GM15510 (cell line): ENCODE results near the gene LOXL3.

Experiments
- POLR2A ChIP-seq: IDR thresholded peaks from 3 replicates; pipeline ENCODE4 v1.6.1; 2011; ENCODE audit warnings: borderline replicate concordance; ENCODE audit not compliant: insufficient read length; ENCODE audit errors: extremely low read depth

LOXL3 gene, protein sequence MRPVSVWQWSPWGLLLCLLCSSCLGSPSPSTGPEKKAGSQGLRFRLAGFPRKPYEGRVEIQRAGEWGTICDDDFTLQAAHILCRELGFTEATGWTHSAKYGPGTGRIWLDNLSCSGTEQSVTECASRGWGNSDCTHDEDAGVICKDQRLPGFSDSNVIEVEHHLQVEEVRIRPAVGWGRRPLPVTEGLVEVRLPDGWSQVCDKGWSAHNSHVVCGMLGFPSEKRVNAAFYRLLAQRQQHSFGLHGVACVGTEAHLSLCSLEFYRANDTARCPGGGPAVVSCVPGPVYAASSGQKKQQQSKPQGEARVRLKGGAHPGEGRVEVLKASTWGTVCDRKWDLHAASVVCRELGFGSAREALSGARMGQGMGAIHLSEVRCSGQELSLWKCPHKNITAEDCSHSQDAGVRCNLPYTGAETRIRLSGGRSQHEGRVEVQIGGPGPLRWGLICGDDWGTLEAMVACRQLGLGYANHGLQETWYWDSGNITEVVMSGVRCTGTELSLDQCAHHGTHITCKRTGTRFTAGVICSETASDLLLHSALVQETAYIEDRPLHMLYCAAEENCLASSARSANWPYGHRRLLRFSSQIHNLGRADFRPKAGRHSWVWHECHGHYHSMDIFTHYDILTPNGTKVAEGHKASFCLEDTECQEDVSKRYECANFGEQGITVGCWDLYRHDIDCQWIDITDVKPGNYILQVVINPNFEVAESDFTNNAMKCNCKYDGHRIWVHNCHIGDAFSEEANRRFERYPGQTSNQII

DNA sequence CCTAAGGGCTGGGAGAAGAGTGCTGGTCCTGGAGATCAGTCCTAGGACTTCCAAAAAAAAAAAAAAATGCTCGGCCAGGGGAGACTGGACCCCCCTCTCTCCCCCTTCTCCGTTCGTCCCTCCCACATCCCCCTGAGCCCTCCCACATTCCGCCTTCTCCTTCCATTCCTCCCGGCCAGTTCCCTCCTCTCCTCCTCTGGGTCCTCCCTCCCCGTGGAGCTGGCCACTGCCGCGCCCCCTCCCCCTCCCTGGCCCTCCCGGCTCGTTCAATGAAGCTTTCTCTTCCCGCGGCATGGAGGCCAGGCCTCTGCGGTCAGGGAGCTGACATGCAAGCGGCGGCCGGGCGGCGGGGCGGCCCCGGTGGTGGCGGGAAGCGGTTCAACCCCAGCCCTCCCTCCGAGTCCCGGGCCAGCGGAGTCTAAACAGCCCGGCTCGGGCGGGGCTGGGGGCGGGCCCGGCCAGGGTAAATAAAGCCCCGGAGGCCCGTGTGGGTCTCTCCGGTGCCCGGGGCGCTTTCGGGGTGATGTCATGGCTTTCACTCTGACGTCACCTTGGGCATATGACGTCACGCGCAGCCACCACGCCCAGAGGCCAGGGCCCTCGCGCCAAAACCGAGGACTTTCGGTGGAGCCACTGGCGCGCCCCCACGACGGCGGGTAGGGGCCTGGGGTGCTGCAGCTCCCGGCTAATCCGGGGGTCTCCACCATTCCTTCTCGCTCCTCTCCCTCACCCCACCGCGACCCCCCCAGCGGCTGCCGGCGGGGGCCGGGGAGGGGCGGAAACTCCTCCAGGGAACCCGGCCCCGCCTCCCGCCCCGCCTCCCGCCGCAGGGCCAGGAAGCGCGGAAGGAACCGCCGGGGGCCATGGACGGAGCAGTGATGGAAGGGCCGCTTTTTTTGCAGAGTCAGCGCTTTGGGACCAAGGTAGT lies at the start of gene LOXL3, which contains the start of gene DOK1:
LOXL3 (minus strand) TSS at position 51 of the 928 bp plus-strand sequence. CDS start 1,308 bp downstream, outside the sequence.
DOK1 (plus strand) TSS at position 829 of the 928 bp plus-strand sequence; CDS start at position 864, 35 bp downstream.
- peak; percentile 56 for TF ChIP-seq POLR2A

DNA sequence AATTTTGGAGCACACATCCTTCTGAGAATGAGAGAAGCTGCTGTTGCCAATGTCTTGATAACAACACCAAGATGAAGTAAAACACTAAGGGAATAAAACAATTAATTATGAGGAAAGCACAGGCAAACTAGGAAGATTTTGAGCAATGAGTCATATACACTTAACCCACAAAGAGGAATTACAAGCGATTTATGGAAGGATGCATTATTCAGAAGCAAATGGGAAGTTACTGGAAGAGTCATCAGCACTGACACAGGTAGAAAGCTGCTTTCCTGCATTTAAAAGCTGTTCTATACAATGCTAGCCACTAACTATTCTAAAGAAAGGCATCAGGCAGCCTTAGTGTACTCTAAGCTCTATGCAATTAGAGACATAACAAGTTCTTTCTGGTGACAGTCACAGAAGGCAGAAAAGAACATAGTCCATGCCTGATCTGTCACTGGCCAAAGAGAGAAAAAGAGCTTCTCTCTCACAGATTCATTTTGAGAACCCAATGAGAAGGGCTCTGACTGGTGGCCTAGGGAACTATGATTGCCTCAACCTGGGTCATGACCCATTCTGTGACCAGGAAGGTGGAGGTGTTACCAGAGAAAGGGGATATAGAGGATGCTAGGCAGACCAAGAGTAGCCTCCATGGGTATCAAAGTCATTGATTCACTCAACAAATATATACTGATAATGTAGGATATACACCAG lies 49.0 kb upstream of the LOXL3 start:
- TF ChIP-seq POLR2A: no peak

DNA sequence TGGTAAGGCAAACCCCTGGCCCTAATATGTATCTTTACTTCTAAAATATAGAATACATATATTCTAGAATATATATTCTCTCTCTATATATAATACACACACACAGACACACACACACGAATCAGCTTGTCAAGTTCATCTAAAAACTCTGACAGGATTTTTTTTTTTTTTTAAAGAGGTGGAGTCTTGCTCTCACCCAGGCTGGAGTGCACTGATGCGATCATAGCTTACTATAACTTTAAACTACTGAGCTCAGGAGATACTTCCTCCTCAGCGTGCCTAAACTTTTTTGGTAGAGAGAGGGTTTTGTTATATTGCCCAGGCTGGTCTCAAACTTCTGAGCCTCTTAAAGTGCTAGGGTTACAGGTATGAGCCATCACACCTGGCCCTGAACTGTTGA lies 45.9 kb upstream of the LOXL3 start:
- no peak for TF ChIP-seq POLR2A

DNA sequence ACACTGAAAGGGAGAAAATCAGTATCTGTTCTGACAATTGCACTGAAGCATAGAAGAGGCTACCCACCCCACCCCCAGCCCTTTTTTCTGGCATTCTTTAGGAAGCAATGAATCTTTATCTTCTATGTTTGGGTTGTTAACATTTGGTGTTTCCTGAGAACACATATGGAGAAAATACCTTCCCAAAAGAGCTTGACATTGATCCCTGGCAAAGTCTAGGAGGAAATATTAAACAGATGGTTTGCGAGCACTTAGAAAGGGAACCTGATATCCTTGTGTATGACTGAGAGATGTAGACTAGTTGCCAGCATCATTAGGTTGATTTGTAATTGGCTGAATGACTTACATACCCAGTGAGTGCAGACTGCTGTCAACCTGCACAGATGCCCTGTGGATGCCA lies 43.7 kb upstream of the LOXL3 start:
- no peak for TF ChIP-seq POLR2A

DNA sequence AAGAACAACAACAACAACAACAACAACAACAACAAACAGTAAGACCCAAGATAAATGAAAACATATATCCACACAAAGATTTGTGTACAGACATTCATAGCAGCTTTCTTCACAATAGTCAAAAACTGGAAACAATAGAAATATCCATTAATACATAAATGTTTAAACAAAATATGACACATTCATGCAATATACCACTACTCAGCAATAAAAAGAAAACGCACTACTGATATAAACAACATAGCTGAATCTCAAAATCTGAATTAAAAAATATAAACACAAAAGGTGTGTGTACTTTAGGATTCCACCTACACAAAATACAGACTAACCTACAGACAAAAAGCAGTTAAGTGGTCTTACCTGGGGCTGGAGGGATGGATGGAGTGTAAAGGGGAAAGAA lies 42.8 kb upstream of the LOXL3 start:
- no peak for TF ChIP-seq POLR2A

DNA sequence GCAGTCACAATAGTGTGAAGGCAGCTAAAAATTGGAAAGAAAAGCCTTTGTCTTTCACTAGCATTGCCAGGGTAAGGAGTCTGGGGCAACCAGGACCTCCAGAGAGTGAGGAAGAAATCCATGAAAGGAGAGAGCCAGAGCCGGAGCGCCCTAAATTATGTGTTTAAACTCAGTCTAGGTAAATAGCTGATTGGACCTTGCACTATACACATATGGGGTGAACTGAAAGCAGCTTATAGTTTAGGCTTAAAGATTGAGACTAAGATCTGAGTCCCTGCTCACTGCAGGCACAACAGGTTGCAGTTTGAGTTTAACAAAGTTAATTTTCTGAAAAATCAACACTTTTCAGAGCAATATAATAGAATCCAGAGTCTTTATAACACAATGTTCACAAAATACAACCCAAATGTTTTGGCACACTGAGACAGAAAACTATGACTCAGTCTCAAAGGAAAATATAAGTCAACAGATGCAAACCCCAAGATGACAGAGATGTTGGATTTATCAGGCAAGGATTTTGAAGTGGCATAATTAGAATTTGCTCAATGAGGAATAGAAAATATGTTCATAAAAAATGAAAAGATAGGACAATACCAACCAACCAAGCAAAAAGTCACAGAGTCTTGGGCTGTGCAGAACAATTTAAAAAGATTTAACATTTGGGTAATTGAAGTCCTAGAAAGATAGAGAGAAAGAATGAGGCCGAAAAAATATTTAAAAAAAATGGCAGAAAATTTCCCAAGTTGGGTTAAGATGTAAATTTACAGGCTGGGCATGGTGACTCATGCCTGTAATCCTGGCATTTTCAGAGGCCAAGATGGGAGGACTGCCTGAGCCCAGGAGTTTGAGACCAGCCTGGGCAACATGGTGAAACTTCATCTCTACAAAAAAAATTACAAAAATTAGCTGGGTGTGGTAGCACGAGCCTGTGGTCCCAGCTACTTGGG lies 40.4 kb upstream of the LOXL3 start:
- no peak for TF ChIP-seq POLR2A

DNA sequence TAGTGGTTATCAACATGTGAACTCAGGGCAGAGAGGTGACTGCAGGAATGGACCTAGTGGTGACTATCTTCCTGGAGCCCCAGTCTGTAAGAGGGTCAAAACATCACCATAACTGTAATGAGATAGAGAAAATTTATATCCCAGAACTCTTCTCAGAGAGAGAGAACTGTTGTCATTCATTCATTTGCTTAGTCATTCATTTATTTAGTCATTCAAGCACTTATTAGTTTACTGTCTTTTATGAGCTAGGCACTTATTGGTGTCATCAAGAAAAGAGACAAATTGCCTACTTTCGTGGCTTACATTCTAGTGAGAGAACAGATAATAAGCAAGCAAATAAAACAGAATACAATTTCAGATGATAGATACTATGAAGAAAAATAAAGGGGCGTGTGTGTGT lies 34.9 kb upstream of the LOXL3 start:
- no peak for TF ChIP-seq POLR2A

DNA sequence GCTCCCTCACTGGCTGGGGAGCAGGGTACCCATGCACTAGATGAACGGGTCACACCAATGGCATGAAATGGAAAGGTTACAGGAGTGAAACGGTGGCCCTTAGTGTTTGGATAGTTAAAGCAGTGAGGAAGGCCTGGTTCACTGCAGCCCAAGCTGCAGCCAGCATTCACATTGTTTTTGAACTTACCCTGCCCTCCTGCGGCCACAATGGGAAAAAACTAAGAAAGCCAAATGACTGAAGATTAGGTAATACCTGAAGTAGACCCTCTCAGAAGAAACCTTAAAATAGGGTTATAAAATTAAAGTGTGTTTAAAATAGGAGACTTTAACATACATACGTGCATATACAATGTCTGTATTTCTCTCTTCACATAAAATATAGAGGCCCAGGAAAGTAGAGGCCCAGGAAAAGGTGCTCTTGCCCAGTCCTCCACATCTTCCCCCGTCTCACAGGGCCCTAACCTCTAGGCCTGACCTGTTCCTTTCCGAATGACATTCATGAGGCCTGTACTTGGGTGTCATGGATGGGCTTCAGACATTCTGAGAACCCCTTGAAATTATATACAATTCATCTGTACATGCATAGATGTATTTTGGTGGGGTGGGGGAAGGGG lies 34.0 kb upstream of the LOXL3 start:
- no peak for TF ChIP-seq POLR2A

DNA sequence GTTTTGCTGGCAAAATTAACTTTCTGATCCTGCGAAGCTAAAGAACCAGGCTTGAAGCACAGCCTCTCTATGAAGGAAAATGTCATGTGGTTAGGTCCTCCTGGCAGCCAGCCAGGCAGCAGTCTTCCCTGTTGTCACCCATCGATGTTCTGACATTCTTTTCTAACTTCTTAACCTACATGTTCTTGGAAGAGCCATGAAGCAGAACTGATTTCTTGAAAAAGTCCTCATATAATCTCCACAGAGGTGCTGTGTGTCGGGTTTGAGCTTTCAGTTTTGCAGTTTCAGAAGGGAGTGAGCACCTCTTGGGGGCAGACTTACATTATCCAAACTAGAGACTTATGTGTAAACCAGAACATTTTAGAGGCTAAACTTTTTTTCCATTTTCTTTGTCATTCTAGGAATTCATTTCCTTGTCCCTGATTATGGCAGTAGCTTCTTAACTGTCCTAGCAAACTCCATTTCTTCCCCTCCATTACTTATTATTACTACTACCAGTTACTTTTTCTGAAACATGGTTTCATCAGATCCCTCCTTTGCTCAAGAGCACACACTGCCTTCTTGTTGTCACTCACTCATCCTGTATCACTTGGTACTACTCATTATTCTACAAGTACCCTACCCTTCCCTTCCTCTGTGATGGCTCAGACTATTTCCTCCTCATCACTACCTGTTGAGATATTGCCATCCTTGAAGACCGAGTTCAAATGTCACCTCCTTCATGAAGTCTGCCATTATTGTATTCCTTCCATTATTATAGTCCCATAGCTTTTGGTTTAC lies 31.9 kb upstream of the LOXL3 start:
- no peak for TF ChIP-seq POLR2A

DNA sequence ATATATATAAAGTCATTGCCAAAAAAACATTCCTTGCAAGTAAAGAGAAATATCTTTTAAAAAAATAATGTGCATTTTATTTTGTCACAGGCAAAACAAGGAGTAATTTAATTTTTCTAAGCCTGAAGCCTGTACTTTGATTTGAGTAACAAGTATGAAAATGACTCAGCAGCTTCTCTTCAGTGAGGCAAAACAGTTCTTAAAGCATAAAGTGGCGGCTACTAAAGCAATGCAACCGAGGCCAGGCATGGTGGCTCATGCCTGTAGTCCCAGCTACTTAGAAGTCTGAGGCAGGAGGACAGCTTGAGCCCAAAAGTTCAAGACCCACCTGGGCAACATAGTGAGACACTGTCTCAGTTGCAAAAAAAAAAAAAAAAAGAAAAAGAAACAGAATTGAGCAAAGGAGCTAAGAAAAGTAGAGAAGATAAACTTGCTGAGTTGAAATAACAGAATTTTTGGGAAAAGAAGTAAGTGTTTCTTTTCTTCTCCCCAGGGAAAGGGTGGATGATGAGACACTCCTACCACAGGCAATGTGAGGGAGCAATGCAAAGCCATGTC lies 30.4 kb upstream of the LOXL3 start:
- TF ChIP-seq POLR2A: no peak

DNA sequence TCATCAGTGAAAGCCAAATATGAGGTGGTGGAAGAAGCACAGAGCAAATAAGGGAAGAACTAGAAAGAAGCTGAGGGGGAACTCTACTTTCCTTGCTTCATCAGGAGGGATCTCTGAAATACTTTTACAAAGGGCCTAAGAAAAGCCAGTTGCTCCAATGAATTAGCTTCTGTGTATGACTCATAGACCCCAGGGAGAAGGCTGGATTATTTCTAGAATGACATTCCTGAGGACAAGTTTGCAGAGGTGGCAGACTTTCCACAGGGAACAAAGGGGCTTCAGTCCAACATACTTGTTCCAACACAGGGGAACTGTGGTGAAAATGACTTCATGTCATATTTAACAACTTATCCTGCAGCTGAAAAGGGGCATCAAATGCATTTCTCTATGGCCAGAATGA lies 29.8 kb upstream of the LOXL3 start:
- no peak for TF ChIP-seq POLR2A

DNA sequence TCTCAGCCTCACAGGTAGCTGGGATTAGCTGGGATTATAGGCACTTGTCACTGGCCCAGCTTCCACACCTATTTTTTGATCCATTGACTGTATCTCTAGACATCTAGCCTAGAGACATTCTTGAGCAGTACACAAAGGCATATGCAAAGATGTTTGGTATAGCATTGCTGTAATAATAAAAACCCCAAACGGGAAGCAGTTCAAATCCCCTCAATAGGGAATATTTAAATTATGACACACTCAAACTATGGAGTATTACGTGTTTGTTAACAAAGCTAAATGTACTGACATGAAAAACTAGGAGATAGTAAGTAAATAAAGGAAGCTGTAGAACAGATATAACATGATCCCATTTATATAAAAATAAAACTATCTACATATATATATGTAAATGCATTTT lies 28.4 kb upstream of the LOXL3 start:
- TF ChIP-seq POLR2A: no peak
